GM10847 (cell line): ENCODE data around the gene FCRL1.

ENCODE experiments used
- POLR2A ChIP-seq: IDR thresholded peaks from 2 replicates; pipeline ENCODE4 v1.6.1; 2011; ENCODE audit not compliant: insufficient read length; ENCODE audit errors: extremely low read depth

FCRL1 gene

DNA sequence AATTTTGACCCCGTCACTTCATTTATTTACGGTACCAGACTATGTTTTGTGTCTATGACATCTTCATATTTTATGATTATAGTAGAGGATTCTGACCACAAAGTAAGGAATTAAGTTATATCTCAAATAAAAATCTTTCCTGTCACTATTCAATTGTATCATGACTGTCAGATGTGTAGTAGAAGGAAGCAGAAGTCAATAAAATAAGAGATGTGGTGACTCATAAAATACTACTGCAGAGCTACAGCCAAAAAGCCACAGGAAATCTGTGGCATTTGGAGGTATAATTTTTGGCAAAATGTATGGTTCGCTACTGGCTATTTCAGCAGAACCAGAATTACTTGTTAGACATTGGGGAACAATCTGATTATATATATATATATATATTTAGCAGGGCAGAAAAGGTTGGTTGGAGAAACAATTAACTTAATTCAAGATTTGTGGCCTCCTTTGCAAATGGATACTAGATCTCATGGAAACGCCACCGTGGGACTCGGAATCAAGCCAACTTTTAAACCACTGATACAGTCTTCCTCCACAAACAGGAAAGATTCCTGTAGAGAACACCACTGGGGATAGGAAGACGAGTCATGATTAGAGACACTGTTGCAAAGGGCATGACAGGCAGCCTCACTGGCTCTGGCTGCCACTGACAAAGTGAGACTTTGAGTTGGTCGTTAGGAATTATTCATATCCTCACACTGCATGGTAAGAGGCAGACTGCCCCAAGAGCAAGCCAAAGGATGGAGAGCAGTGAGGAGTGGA is 48.1 kb downstream of the FCRL1 start:
- TF ChIP-seq POLR2A: no peak

DNA sequence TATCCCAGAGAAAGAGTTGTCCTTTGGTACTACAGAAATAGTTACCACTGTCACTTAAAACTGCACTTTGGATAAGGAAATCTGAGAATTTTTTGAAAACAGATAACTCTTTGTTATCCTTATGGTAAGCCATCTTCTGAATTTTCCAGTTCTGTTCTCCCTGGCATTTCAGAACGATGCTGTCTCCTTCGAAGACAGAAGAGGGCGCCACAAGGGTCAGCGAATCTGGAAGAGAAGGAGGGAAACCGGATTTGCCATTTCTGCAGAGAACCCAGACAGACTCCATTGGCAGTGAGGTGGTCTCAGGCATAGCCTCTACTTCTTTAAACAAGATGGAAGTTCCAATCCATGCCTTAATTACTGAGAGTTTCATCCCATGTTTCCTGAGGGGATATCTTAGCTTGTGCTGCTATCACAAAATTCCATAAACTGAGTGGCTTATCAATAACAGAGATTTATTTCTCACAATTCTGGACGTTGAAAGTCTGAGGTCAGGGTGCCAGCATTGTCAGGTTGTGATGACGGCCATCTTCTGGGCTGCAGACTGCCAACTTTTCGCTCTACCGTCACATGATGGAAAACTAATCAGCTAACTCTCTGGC is 49.4 kb downstream of the FCRL1 start:
- no peak for TF ChIP-seq POLR2A

DNA sequence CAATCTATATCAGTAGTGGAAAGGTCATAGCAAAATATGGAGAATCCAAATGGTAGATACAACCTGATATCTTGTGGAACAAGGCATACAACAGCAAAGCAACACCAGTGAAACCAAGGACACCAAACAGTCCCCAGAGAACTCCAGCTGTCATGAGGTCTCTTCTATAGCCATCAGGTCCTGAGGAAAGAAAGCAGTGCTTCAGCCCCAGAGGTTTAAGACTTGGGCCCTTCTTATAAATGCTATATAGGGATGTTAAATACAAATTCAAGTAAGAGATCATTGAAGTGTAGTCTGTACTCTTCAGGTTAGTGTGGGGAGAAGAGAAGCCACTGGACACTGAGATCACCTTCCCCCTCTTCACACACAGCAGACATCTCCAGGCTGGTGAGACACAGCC is 53.1 kb downstream of the FCRL1 start:
- no peak for TF ChIP-seq POLR2A

DNA sequence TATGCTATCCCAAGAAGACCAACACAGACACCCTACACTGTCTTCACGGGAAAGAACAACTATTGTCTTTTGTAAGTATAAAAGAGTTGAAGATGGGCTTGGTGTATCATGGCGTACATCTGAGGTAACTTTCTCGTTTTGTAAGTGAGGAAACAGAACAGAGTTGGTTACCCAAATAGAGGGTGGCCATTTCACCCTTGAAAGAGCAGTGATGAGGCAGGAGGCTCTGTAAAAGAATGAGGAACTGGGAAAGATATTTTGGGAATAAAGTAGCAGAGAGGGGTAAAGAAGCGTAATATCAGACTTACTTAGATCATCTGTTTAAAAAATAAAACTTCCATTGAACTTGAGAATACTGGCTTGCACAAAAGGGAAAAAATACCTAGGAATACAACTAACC is 61.9 kb downstream of the FCRL1 start:
- TF ChIP-seq POLR2A: no peak

DNA sequence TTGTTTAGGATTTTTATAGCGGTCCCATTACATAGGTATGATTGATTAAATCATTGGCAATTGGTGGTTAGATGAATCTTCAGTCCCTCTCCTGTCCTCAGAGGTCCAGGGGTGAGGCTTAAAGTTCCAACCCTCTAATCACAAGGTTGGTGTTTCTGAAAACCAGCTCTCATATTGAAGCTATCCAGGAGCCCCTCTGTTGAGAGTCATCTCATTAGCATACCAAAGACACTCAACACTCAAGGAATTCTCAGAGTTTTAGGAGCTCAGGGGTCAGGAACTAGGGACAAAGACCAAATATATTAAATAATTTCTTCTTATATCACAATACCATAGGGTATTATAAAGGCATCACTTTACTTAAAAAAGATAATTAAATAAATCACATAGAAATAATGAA is 66.3 kb downstream of the FCRL1 start:
- no peak for TF ChIP-seq POLR2A

DNA sequence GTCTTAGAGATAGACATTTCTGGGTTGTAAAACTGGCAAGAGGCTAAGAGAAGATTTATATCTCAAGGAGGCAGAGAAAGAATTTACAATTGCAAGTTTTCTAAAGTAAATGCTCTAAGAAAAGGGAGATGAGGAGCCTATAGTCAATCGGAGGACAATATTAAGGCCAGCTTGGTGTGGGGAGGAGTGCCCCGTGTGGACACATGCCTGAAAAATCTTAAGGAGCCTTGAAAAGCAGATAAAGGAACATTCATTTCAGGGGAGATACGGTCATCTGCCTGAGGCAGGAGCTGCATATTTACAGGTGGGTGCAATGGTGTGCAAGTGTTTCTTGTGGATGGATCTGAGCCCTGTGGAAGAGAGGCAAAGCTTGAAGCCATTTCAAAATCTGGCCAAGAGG is 68.6 kb downstream of the FCRL1 start:
- no peak for TF ChIP-seq POLR2A

DNA sequence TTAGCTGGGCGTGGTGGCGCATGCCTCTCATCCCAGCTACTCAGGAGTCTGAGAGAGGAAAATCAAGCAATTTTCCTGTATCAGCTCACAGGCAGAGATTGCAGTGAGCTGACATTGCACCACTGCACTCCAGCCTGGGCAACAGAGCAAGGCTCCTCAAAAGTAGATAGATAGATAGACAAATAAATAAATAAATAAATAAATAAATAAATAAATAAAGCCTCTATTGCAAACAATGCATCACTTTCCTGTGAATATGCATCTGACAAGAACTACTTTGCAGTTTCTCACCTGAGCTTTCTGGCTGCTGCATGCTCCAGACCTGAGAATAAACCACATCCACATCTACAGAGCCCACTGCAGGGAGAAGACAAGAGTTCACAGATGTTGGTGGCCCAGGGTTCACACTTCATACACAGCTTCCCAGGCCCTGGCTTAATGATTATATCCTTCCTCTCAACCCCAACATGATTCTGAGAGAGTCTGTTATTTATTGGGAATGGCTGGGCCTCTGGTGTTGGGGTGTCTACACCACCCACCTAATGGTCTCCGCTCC is 71.6 kb downstream of the FCRL1 start:
- TF ChIP-seq POLR2A: no peak
